NB4 (cell line): ENCODE measurements around the gene PHPT1.

Experiments used
- DNase-seq: peaks from one replicate; pipeline ENCODE4 v3.0.0; 2010; ENCODE audit warnings: low read depth
- H3K4me3 ChIP-seq: one replicate; pipeline ENCODE4 v1.5.1; 2011; ENCODE audit warnings: mild to moderate bottlenecking, low read depth, low read length, moderate library complexity
- MAX ChIP-seq: IDR thresholded peaks from 2 replicates; pipeline ENCODE4 v1.6.1; 2011; ENCODE audit warnings: low read depth, low read length
- MYC ChIP-seq: IDR thresholded peaks from 2 replicates; pipeline ENCODE4 v1.6.1; 2011; ENCODE audit warnings: low read depth, low read length
- POLR2A ChIP-seq: IDR thresholded peaks from 2 replicates; pipeline ENCODE4 v1.6.1; 2011; ENCODE audit warnings: mild to moderate bottlenecking; ENCODE audit not compliant: insufficient read length; ENCODE audit errors: extremely low read depth
- TF ChIP-seq, protein P1 (sequence below): IDR thresholded peaks from one replicate; pipeline ENCODE4 v1.5.1; 2012; ENCODE audit warnings: low read depth, low read length

The PHPT1 gene

GRCh38 chr9:136886610-136887597 is 37.7 kb downstream of the PHPT1 start:
- DNase-seq = peak; percentile 53
- TF ChIP-seq MAX (no peak), MYC (no peak), POLR2A (no peak)
- TF ChIP-seq, protein P1, sequence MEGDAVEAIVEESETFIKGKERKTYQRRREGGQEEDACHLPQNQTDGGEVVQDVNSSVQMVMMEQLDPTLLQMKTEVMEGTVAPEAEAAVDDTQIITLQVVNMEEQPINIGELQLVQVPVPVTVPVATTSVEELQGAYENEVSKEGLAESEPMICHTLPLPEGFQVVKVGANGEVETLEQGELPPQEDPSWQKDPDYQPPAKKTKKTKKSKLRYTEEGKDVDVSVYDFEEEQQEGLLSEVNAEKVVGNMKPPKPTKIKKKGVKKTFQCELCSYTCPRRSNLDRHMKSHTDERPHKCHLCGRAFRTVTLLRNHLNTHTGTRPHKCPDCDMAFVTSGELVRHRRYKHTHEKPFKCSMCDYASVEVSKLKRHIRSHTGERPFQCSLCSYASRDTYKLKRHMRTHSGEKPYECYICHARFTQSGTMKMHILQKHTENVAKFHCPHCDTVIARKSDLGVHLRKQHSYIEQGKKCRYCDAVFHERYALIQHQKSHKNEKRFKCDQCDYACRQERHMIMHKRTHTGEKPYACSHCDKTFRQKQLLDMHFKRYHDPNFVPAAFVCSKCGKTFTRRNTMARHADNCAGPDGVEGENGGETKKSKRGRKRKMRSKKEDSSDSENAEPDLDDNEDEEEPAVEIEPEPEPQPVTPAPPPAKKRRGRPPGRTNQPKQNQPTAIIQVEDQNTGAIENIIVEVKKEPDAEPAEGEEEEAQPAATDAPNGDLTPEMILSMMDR = no peak
- peak overlapping the region; percentile 80 for H3K4me3 ChIP-seq

DNA sequence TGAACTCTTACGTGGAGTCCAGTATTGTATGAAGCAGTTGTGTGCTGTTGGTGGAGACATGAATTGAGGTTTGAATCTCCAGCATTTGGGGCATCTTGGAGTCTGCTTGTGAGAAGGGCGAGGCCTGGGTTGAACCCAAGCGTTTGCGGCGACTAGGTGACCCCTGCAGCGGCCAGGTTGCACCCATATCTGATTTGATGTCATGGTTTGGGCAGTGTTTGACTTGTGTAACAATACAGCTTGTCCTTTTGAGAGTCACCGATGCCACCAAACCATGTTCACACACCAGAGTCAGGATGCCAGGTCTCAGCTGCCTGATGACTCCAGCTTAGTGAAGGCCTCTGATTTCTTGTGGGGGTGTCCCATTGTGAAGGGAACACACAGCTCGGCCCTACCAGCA is 39.2 kb downstream of the PHPT1 start:
- DNase-seq = no peak
- no peak overlapping the region for H3K4me3 ChIP-seq
- no peak for TF ChIP-seq MYC

GRCh38 chr9:136889858-136890257 is 40.6 kb downstream of the PHPT1 start:
- TF ChIP-seq MAX = no peak
- no peak for DNase-seq
- H3K4me3 ChIP-seq = no peak overlapping the region

DNA sequence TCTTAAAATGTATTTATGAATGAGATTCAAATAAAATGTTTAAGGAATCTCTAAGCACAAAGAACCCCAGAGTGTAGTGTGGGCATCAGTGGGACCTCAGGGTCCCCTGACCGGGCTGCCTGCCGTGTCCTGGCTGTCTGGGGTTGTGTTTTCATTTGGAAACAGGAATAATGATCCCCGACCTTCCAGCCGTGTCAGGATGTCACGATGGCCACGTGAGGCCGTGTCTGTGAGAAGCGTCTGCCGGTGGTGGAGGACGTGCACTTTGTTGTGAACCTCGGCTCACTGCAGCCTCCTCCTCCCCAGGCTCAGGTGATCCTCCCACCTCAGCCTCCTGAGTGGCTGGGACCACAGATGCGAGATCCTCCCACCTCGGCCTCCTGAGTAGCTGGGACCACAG is 41.5 kb downstream of the PHPT1 start:
- TF ChIP-seq MAX (no peak), POLR2A (no peak), MYC (no peak)
- TF ChIP-seq, protein P1 = no peak
- H3K4me3 ChIP-seq = no peak overlapping the region
- DNase-seq = no peak

DNA sequence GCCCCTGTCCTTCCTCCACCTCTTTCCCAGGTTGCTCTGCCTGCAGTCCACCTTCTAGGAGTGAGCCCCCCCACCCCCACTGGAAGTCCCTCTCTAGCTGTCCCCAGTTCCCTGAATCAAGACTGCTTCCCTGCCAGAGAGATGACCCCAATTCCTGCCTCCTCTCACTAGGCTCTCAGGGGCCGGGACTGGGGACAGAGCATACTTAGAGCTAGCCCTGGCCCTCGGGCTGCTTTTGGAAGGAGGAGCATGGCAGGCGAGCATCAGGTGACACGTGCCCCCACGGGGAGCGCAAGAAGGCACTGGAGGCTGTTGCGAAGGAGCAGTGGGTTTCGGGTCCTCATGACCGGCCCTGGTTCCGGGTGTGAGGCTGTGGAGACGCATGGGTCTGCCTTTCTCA is 46.8 kb downstream of the PHPT1 start:
- DNase-seq = no peak
- no peak overlapping the region for H3K4me3 ChIP-seq
- TF ChIP-seq MYC = no peak
- TF ChIP-seq, protein P1 = no peak
- no peak for TF ChIP-seq POLR2A
- no peak for TF ChIP-seq MAX

GRCh38 chr9:136898483-136899100 is 49.4 kb downstream of the PHPT1 start:
- TF ChIP-seq MAX (no peak), POLR2A (no peak), MYC (no peak)
- TF ChIP-seq, protein P1 = no peak
- H3K4me3 ChIP-seq = no peak overlapping the region
- no peak for DNase-seq

DNA sequence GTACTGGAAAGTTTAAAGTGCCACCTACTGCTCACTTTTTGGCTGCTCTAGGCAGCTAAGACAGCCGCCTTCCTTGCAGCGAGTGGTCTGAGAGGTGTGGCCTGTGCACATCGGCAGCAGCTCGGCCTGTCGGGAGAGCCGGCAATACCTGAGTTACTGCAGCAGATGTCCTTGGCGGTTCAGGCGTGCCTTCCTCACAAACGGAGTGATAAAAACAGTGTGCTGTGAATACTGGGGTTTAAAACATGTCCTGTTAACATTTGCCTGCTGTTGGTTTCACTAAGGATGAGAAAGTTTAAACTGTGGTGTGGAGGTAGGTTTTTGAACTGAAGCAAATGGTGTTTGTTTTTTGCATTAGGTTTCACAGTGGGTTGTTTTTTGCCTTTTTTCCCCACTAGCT is 50.0 kb downstream of the PHPT1 start:
- TF ChIP-seq POLR2A (no peak), MAX (no peak), MYC (no peak)
- TF ChIP-seq, protein P1 = no peak
- no peak for DNase-seq
- no peak overlapping the region for H3K4me3 ChIP-seq
